HG02943 (cell line): ENCODE measurements around the gene INHBC.
"Not testable (repeated sequence)": the region's sequence is repeated elsewhere in the genome, so short reads cannot be mapped to it uniquely, and the experiment has no call there.

Experiments
- ATAC-seq: cut with Tn5 transposase; IDR thresholded peaks from one replicate; pipeline ENCODE4 v1.9.1; 2021; ENCODE audit warnings: mild to moderate bottlenecking, low read depth, moderate library complexity; ENCODE audit not compliant: unreplicated experiment

Gene INHBC

DNA sequence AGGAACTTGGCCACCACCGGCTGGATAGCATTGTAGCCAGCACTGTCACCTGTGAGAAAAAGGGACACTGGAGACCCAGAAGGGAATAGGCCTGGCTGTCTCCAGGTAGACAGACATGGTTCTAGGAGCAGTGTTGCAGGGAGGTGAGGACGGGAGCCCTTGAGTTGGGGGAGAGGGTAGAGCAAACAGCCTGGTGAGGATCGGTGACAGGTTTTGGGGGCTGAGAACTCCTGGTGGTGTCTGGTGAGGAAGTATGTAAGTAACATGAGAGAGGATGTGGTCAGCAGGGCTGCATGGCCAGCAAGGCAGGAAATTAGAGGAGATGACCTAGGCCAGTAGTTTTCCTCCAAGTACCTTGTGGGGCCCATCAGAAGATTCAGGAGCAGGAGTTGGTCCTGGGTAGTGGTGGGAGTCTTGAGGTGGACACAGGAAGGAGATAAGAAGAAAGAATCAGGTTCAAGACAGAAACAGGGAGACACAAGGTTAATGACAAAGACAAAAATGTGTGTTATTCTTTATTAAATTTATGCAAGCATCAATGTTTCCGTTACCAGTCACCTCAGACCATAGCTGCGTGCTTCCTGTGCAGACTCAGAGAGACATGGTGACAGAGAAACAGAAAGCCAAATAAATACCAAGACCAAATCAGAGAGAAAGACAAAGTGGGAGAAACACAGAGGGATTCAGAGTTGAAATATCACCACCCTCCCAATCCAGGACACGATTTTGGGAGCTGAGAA is 45.0 kb downstream of the INHBC start, which contains the start of gene ARHGAP9:
Gene ARHGAP9 (minus strand): TSS at position 491 of the 740 bp plus-strand sequence. CDS start 460 bp downstream, at position 31.
- no peak for ATAC-seq

DNA sequence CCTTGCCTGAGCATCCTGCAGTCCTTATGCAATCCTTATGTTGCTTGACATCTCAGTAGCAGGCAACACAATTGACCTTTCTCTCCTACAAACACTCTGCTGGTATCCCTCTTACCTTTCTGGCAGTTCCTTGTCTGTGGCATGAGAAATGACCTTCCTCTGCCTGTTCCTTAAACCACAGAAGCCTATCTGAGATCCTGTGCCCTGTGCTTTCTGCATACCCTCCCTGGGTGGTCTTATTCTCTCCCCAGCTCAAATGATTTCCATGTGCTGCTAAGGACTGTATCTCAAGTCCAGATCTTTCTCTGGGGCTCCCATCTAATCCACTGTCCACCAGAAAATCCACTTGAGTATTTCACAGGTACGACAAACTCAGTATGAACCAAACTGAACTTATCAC is 47.1 kb downstream of the INHBC start:
- ATAC-seq = no peak

DNA sequence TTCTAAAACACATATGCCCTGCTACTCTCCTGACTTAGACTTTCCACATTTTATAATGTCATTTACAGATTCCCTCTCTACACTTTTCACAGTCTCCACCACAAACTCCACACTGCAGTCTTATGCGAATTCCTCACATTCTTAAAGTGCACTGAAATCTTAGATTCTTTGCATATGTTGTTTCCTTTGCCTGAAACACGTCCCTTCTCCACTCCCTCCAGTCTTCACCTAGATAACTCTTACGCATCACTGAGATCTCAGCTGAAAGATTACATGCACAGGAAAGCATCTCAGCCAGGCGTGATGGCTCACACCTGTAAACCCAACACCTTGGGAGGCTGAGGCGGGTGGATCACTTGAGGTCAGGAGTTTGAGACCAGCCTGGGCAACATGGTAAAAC is 48.9 kb downstream of the INHBC start:
- no peak for ATAC-seq

DNA sequence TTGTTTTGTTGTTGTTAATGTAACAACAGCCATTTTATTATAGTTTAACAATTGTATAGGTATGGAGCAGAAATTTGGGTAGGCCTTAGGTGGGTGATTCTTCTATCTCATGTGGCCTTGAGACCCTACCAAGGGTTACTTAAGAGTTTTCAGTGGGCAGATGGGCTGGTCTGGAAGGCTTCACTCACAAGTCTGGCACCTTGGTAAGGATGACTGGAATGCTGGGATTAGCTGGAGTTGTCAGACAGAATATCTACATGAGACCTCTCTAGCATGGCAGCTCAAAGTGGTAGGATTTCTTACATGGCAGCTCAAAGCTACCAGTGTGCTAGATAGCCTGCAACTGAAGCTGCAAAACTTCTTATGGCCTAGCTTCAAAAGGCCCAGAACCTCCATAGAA is 51.1 kb downstream of the INHBC start:
- ATAC-seq = no peak

DNA sequence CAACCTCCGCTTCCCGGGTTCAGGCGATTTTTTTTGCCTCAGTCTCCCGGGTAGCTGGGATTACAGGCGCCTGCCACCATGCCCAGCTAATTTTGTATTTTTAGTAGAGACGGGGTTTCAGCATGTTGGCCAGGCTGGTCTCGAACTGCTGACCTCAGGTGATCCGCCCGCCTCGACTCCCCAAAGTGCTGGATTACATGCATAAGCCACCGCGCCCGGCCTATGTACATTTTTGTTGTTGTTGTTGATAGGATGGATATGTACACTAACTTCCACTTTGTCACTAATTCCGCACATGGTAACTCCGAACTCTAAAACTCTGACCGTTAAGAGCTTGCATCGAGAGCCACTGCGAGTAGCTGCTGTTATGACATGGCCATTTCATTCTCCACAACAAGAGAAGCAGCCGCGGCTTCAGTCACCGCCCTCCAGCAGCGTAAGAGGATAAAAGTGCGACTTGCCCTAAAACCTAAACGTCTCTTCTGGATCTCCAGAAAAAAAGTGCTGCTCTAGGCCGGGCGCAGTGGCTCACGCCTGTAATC is 52.5 kb downstream of the INHBC start:
- no peak for ATAC-seq

DNA sequence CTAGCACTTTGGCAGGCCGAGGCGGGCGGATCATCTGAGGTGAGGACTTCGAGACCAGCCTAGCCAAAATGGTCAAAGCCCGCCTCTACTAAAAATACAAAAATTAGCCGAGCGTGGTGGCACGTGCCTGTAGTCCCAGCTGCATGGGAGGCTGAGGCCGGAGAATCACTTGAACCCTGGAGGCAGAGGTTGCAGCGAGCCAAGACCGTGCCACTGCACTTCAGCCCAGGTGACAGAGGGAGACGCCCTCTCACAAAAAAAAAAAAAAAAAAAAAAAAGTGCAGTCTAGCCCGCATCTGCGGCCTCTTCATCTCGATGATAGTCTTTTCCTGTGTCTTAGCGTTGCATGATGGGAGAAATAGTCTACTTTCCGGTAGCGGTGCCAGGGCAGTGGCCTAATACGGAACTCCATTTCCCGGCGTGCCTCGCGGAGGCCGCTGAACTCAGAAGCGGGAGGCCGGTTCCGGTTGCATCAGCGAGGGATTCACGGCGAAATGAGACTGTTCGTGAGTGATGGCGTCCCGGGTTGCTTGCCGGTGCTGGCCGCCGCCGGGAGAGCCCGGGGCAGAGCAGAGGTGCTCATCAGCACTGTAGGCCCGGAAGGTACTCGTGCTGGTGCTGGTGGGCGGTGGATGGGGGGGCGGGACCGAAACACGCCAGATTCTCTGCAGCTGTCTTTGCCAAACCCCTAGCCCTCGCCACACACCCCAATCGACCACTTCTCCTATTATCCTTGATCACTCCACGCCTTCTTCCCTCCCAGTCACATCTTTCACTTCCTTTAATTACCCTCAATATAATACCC is 53.2 kb downstream of the INHBC start, which contains the start of gene MARS1:
Gene MARS1 (plus strand): TSS at position 472 of the 805 bp plus-strand sequence. CDS start 23 bp downstream, at position 495.
- peak; percentile 98 for ATAC-seq

DNA sequence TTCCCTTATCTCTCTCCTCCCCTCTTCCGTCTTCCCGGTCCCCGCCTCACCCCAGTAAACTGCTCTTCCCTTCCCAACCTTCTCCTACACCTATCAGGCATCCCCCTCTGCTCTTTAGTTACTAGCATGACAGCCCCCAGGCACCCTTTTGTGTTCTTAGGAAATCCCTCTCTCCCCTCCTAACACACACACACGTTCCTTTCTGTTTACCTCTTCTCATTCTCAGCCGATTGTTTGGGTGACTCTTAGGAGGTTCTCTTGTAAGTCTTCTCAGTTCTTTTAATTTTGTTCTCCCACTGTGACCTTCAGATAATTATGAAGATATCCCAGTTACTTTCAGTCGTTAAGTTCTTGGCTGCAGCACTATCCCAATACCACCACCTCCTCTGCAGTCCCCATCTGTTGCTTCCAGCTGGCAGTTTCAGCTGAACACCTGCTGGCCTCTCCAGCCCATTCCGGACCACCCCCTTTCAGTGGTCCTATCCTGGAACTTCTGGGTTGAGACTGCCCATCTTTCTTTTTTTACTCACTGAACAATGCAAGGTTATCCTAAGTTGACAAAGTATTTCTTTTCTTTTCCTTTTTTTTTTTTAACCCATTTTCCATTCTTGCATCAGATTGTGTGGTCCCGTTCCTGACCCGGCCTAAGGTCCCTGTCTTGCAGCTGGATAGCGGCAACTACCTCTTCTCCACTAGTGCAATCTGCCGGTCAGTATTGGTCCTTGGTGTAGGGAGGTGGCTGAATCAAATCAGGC is 54.0 kb downstream of the INHBC start:
- no peak for ATAC-seq

DNA sequence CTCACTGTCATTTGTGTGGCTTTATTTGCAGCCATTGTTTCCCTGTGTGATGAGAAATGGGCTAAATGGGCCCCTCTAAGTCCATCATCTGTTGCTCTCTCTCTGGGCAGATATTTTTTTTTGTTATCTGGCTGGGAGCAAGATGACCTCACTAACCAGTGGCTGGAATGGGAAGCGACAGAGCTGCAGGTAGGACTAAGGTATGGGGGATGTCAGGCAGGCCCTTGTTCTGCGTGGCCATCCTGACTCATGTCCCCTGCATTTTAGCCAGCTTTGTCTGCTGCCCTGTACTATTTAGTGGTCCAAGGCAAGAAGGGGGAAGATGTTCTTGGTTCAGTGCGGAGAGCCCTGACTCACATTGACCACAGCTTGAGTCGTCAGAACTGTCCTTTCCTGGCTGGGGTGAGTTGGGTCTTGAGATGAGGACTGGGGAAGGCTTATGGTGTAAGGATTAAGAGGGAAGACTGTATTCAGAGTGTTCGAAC is 54.6 kb downstream of the INHBC start:
- ATAC-seq = no peak

DNA sequence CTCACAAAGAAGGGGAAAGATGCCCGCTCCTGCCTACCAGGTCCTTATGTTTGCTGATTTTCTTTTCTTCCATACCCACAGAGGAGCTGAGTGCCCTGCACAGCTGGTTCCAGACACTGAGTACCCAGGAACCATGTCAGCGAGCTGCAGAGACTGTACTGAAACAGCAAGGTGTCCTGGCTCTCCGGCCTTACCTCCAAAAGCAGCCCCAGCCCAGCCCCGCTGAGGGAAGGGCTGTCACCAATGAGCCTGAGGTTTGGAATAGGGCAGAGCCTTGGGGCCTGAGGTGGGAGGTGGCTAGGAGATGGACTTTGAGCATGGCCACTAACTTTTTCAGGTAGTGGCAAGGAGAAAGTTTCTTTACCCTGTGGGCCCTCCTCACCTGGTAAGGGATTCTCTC is 55.5 kb downstream of the INHBC start:
- no peak for ATAC-seq

DNA sequence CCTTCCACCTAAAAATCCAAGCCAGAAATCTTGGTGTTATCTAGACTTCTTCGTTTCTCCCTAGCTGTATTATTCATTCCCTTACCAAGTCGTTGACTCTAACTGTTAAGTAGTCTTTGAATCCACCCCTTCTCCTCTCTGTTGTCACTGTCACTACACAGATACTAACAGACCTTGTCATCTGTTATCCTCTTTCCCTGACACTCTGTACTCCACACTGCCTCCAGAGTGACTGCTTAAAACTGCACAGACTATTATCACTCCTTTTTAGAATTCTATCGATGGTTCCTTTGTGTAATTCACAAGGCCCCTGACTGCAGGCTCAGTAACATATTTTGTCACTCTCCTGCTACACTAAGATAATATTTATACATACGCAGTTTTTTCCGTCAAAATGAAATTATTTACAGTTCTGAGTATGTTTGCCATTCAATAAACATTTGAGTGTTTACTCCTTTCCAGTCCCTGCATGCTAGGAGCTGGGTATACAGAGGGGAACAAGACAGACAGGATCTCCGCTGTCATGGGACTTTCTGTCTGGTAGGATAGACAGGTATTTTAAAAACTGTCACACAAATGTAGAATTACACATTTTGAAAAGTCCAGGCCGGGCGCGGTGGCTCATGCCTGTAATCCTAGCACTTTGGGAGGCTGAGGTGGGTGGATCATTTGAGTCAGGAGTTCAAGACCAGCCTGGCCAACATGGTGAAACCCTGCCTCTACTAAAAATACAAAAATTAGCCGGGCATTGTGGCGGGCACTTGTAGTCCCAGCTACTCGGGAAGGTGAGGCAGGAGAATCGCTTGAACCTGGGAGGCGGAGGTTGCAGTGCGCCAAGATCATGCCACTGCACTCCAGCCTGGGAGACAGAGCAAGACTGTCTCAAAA is 57.1 kb downstream of the INHBC start:
- no peak for ATAC-seq

DNA sequence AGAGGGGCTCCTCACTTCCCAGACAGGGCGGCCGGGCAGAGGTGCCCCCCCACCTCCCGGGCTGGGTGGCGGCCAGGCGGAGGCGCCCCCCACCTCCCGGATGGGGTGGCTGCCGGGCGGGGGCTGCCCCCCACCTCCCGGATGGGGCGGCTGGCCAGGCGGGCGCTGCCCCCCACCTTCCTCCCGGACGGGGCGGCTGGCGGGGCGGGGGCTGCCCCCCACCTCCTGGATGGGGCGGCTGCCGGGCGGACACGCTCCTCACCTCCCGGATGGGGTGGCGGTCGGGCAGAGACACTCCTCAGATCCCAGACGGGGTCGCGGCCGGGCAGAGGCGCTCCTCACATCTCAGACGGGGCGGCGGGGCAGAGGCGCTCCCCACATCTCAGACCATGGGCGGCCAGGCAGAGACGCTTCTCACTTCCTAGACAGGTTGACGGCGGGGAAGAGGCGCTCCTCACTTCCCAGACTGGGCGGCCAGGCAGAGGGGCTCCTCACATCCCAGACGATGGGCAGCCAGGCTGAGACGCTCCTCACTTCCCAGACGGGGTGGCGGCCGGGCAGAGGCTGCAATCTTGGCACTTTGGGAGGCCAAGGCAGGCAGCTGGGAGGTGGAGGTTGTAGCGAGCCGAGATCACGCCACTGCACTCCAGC is 60.6 kb downstream of the INHBC start:
- ATAC-seq = not testable (repeated sequence)

DNA sequence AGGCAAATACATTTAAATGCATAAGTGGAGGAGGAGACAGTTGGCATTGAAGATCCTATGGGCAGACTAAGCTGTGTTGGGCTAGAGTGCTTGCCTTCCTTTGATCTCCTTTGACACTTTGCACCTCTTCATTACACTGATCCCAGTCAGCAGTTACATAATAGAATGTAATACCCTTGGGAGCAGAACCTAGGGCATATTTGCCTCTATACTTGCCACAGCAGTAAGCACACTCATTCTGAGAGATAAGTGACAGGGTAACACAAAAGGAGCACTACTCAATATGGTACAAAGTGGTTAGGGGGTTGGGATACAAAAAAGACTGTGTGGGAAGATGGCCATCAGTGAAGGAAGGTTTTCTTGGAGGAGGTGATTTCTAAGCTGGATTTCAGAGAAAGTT is 62.2 kb downstream of the INHBC start:
- ATAC-seq = no peak

DNA sequence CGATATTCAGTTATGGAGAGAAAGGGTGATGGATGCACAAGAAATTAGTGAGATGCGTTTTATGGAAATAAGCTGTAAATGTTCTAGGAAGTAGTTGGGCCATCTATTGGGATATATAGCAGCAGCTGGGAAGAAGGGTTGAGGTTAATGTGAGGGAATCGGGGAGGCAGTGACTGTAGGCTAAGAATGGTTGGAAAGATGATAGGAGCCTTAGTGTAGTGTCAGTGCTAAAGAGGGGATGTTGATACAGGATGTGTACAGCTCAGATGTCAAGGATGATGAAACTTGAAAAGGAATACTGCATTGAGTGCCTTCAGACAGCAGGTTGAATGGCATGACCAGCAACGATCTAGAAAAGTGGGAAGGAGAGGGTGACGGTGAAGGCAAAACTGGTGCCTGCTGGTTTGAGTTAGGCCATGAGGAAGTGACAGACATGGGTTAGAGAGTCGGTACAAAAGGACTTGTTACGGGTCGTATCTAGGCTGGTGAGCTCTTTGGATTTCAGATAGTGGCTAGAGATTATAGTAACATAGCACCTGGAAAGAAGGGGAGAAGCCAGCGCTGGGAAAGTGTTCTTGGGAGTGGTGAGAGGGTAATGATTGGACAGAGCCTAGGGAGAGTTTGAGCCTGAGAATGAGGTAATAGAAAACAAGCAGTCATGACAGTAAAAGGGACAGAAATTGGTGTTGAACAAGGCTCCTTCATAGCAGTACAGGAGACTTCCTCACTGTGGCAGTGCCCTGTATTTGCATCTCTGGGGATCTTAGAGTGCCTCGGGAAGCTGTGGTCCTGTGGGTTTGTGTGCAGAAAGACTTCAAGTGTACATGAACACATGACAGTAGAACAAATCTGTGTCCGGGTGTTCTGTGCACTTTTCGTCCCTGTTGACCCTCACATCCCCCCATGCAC is 62.9 kb downstream of the INHBC start:
- no peak for ATAC-seq

DNA sequence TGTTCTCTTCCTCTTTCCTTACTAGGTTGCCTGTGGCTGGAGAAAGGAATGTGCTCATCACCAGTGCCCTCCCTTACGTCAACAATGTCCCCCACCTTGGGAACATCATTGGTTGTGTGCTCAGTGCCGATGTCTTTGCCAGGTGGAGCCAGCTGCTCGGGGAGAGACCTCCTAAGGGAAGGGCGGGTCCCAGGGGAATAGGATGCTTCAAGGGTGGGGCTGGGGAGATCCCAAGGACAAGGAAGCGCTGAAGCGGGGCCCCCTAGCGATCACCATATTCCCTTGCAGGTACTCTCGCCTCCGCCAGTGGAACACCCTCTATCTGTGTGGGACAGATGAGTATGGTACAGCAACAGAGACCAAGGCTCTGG is 63.5 kb downstream of the INHBC start:
- no peak for ATAC-seq

DNA sequence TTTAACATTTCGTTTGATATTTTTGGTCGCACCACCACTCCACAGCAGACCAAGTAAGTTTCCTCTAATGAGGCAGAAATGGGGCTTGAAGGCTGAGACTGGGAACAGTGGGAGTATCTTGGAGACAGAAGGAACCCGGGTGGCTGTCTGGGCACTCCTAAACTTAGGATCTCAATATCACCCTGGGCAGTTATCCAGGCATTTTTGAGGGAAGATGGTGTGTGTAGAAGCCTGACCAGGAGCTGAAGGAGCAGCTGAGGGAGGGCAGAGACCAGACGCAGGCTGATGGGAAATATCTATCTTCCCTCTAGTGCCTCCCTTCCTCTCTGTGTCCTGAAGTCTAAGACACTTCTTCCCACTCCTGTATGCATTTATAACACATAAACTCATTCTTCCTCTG is 64.0 kb downstream of the INHBC start:
- no peak for ATAC-seq

DNA sequence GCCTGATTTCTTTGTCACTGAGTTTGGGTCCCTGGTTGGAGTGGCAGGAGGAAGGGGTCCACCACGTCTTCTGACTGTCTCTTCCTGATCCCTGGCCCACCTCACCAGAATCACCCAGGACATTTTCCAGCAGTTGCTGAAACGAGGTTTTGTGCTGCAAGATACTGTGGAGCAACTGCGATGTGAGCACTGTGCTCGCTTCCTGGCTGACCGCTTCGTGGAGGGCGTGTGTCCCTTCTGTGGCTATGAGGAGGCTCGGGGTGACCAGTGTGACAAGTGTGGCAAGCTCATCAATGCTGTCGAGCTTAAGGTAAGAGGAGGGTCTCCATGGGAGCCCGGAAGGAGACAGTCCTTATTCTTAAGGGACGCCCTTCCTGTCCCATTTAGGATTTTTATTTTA is 65.6 kb downstream of the INHBC start:
- ATAC-seq = no peak
